HG03432 (cell line): ENCODE data around the gene RERE.
"Not testable (repeated sequence)": the region's sequence is repeated elsewhere in the genome, so short reads cannot be mapped to it uniquely, and the experiment has no call there.

Experiments used
- ATAC-seq: cut with Tn5 transposase; IDR thresholded peaks from one replicate; pipeline ENCODE4 v1.9.1; 2021; ENCODE audit warnings: mild to moderate bottlenecking, moderate library complexity; ENCODE audit not compliant: unreplicated experiment

The RERE gene

GRCh38 chr1:8695442-8695841 is 122.0 kb downstream of the RERE start:
- not testable (repeated sequence) for ATAC-seq

GRCh38 chr1:8693107-8693506 is 124.3 kb downstream of the RERE start:
- ATAC-seq, result no peak

- no peak for ATAC-seq
Measured at GRCh38 chr1:8691662-8692061, 125.8 kb downstream of the RERE start.

GRCh38 chr1:8690253-8690525 is 127.3 kb downstream of the RERE start:
- no peak for ATAC-seq

- no peak for ATAC-seq
Measured at GRCh38 chr1:8689431-8690252, 127.8 kb downstream of the RERE start.

GRCh38 chr1:8687538-8687937 is 129.9 kb downstream of the RERE start:
- ATAC-seq, result no peak

- ATAC-seq, result no peak
Measured at GRCh38 chr1:8687039-8687438, 130.4 kb downstream of the RERE start.

GRCh38 chr1:8685463-8685862 is 132.0 kb downstream of the RERE start:
- no peak for ATAC-seq

GRCh38 chr1:8684590-8684989 is 132.8 kb downstream of the RERE start:
- ATAC-seq, result no peak

- ATAC-seq, result no peak
Measured at GRCh38 chr1:8682573-8682972, 134.9 kb downstream of the RERE start.

- no peak for ATAC-seq
Measured at GRCh38 chr1:8681911-8682310, 135.5 kb downstream of the RERE start.

GRCh38 chr1:8680664-8681650 is 136.5 kb downstream of the RERE start:
- no peak for ATAC-seq

GRCh38 chr1:8679929-8680663 is 137.3 kb downstream of the RERE start:
- ATAC-seq, result no peak

- no peak for ATAC-seq
Measured at GRCh38 chr1:8679395-8679800, 138.0 kb downstream of the RERE start.

GRCh38 chr1:8678673-8679394 is 138.6 kb downstream of the RERE start:
- ATAC-seq, result no peak

GRCh38 chr1:8677782-8678181 is 139.7 kb downstream of the RERE start:
- no peak for ATAC-seq

- ATAC-seq, result no peak
Measured at GRCh38 chr1:8676813-8677212, 140.6 kb downstream of the RERE start.

- no peak for ATAC-seq
Measured at GRCh38 chr1:8676072-8676471, 141.4 kb downstream of the RERE start.

- ATAC-seq, result no peak
Measured at GRCh38 chr1:8674912-8675311, 142.5 kb downstream of the RERE start.

GRCh38 chr1:8674481-8674880 is 143.0 kb downstream of the RERE start:
- no peak for ATAC-seq
